Sigmoid colon (tissue), 4 donors: ENCODE measurements around the gene MARK3.

Source experiments
- EP300 ChIP-seq, 4 donors: sonication (generic); formaldehyde crosslinking; IDR thresholded peaks; one replicate each; pipeline ENCODE4 v1.6.1; 2017; ENCODE audit warnings: antibody characterized with exemption in 4 of 4
- TF ChIP-seq, protein P1 (sequence below), 4 experiments: fragments of 450-650 bp in 3 of 4; fragments of 200-600 bp in 1 of 4; IDR thresholded peaks; one replicate each; pipeline ENCODE4 v1.5.1; 2016 to 2019; ENCODE audit warnings: antibody characterized with exemption in 4 of 4, mild to moderate bottlenecking in 3 of 4, moderate library complexity in 2 of 4

GRCh38 chr14:103537175-103537990 lies 152.2 kb downstream of the MARK3 start:
- TF ChIP-seq, protein P1, sequence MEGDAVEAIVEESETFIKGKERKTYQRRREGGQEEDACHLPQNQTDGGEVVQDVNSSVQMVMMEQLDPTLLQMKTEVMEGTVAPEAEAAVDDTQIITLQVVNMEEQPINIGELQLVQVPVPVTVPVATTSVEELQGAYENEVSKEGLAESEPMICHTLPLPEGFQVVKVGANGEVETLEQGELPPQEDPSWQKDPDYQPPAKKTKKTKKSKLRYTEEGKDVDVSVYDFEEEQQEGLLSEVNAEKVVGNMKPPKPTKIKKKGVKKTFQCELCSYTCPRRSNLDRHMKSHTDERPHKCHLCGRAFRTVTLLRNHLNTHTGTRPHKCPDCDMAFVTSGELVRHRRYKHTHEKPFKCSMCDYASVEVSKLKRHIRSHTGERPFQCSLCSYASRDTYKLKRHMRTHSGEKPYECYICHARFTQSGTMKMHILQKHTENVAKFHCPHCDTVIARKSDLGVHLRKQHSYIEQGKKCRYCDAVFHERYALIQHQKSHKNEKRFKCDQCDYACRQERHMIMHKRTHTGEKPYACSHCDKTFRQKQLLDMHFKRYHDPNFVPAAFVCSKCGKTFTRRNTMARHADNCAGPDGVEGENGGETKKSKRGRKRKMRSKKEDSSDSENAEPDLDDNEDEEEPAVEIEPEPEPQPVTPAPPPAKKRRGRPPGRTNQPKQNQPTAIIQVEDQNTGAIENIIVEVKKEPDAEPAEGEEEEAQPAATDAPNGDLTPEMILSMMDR (IDR thresholded peaks at IDR 0.05), result no peak
- TF ChIP-seq EP300 (IDR thresholded peaks at IDR 0.05), result no peak
